ENCODE results near the gene CCDC106. TPM values are rescaled to one million over a fixed set of nuclear protein-coding genes. Genes with fewer than 3 reads are reported as not detected.

Gene CCDC106
- total RNA-seq, 1 donor from 2014 or later, result 20.8 TPM

DNA sequence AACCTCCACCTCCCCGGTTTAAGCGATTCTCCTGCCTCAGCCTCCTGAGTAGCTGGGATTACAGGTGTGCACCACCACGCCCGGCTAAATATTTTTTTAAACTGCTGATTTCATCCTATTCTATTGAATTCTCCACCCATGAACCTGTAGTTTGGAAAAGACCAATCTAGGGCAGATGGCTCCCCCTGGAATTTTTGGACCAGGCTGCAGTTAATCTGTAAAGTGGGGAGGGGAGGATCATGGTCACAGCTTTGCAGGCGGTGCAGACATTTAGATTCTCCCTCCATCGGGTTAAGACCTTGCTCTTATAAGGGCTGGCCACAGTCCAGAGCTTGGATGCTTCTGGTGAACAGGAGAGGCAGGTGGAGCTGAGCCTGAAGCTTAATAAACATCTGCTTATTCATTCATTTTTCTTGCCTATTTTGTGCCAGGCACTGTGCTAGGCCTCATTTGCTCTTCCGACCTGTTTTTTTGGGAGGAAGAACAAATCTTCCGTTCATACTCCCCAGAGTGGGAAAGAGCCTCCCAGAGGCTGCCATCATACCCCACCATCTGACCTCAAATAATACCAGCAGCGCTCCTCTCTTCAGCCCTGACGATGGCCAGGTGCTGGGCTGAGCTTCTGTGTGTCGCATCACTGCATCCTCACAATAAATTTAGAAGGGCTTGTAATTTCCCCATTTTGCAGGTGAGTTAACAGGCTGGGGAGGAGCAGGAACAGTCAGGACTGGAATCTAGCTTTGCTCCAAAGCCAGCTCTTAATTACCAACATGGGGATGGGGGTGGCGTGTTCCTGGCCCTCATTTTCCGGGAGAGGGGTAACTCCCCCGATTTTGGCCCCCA lies 902 bp upstream of the CCDC106 start:
- DNase-seq (ENCODE audit: low spot score in 2 of 2, unreplicated experiment in 2 of 2), result no peak
- H3K36me3 Mint-ChIP-seq, result peaks cover 6% of the 10 kb centered on the region
- TF ChIP-seq, protein P1, sequence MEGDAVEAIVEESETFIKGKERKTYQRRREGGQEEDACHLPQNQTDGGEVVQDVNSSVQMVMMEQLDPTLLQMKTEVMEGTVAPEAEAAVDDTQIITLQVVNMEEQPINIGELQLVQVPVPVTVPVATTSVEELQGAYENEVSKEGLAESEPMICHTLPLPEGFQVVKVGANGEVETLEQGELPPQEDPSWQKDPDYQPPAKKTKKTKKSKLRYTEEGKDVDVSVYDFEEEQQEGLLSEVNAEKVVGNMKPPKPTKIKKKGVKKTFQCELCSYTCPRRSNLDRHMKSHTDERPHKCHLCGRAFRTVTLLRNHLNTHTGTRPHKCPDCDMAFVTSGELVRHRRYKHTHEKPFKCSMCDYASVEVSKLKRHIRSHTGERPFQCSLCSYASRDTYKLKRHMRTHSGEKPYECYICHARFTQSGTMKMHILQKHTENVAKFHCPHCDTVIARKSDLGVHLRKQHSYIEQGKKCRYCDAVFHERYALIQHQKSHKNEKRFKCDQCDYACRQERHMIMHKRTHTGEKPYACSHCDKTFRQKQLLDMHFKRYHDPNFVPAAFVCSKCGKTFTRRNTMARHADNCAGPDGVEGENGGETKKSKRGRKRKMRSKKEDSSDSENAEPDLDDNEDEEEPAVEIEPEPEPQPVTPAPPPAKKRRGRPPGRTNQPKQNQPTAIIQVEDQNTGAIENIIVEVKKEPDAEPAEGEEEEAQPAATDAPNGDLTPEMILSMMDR (IDR thresholded peaks at IDR 0.05; ENCODE audit: unreplicated experiment), result no peak
- H3K9me3 Mint-ChIP-seq, result no peaks in the 10 kb centered on the region
- peak overlapping the region; percentile 88 for H3K4me3 Mint-ChIP-seq
- H3K27me3 Mint-ChIP-seq (ENCODE audit: low read depth), result no peaks in the 10 kb centered on the region
- peaks cover 46% of the 10 kb centered on the region for H3K4me1 Mint-ChIP-seq
- H3K27ac Mint-ChIP-seq, result peak overlapping the region; percentile 95

DNA sequence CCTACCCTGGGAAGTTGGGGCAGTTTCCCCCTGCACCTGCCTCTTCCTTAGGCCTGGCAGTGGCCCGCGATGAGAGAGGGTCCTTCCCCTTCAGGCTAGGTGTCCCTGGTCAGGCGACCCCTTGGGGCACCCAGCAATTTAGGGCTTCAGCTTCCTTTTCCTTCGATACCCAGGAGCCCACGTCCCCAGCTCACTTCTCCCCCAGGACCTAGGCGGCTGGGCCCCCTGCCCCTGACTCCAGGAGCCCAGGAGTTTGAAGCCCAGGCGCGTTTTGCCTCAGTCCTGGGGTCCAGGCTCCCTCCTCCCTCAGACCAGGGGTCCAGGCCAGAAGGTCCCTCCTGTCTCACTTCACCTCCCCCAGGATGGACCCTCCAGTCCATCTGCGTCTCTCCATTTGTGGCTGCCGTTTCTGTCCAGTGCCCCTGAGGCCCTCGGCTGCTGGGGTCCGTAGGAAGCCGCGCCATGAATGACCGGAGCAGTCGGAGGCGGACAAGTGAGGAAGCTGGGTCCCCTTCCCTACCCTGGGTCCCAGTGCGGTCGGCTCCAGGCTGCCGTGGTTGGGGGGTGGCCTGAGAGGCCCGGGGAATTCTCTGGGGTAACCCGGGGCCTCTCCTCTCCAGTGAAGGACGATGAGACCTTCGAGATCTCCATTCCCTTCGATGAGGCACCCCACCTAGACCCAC lies 714 bp downstream of the CCDC106 start:
- peaks cover 38% of the 10 kb centered on the region for H3K4me1 Mint-ChIP-seq
- H3K27me3 Mint-ChIP-seq (ENCODE audit: low read depth), result no peaks in the 10 kb centered on the region
- H3K4me3 Mint-ChIP-seq, result peak overlapping the region; percentile 78
- H3K36me3 Mint-ChIP-seq, result peaks cover 9% of the 10 kb centered on the region
- peak overlapping the region; percentile 61 for H3K27ac Mint-ChIP-seq
- no peaks in the 10 kb centered on the region for H3K9me3 Mint-ChIP-seq
- TF ChIP-seq, protein P1 (IDR thresholded peaks at IDR 0.05; ENCODE audit: unreplicated experiment), result no peak
- no peak for DNase-seq (ENCODE audit: low spot score in 2 of 2, unreplicated experiment in 2 of 2)

DNA sequence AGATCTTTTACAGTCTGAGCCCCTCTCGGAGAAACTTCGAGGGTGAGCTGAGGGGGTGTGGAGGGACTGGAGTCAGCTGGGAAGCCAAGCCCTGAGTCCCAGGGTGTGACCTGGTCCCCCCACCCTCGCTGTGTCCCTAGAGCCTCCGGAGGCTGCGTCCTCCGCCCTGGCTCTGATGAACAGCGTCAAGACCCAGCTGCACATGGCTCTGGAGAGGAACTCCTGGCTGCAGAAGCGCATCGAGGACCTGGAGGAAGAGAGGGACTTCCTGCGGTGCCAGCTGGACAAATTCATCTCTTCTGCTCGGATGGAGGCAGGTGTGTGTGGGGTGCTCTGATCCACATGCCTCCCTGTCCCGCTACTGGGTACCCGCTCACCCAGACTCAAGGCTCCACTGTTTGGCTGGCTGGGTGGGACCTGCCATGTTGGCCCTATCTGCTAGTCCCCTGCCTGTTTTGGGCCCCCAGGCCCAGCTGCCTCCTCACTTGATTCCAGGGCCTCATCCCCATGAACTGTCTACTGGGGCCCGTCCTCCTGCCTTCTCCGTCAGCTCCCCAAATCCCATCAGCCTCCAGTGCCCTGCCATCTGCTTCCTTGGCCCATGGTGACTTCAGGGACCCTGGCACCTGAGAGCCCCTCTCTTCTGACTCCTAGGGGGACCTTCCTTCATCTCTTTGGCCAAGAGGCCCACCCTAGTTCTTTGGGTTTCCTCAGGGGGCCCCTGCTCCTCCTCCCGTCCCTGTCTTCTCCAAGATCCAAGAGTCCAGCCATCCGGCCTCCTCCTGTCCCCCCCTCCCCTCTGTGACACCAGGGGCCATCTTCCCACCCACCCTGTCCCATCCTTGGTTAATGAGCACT lies 1.5 kb downstream of the CCDC106 start:
- peak overlapping the region; percentile 78 for H3K4me3 Mint-ChIP-seq
- peak overlapping the region; percentile 43 for H3K27ac Mint-ChIP-seq
- peaks cover 9% of the 10 kb centered on the region for H3K36me3 Mint-ChIP-seq
- no peaks in the 10 kb centered on the region for H3K27me3 Mint-ChIP-seq (ENCODE audit: low read depth)
- peaks cover 32% of the 10 kb centered on the region for H3K4me1 Mint-ChIP-seq
- TF ChIP-seq, protein P1 (IDR thresholded peaks at IDR 0.05; ENCODE audit: unreplicated experiment), result no peak
- H3K9me3 Mint-ChIP-seq, result no peaks in the 10 kb centered on the region
- no peak for DNase-seq (ENCODE audit: low spot score in 2 of 2, unreplicated experiment in 2 of 2)

DNA sequence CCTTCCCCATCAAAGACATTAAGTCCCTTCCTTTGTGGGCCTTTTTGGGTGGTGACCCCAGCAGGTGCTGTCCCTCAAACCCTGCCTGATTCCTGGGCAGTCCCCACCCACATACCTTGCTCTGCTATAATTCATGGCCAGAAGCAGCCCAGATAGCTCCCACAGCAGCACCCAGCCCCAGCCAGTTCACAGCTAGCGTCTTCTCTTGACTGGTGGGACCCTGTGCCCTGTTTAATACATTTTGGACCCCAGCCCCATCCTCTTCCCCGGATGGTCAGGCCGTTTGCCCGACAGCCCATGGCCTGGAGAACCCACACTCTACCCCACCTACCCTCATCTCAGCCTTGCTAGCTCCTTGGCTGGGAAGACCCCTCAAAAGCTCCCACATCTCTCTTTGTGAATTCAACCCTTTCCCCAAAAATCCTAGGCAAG lies 2.1 kb downstream of the CCDC106 start:
- TF ChIP-seq, protein P1 (IDR thresholded peaks at IDR 0.05; ENCODE audit: unreplicated experiment), result no peak
- H3K4me1 Mint-ChIP-seq, result peaks cover 30% of the 10 kb centered on the region
- H3K36me3 Mint-ChIP-seq, result peaks cover 9% of the 10 kb centered on the region
- peak overlapping the region; percentile 69 for H3K27ac Mint-ChIP-seq
- H3K9me3 Mint-ChIP-seq, result no peaks in the 10 kb centered on the region
- no peaks in the 10 kb centered on the region for H3K27me3 Mint-ChIP-seq (ENCODE audit: low read depth)
- DNase-seq (ENCODE audit: low spot score in 2 of 2, unreplicated experiment in 2 of 2), result no peak
- peak overlapping the region; percentile 58 for H3K4me3 Mint-ChIP-seq

DNA sequence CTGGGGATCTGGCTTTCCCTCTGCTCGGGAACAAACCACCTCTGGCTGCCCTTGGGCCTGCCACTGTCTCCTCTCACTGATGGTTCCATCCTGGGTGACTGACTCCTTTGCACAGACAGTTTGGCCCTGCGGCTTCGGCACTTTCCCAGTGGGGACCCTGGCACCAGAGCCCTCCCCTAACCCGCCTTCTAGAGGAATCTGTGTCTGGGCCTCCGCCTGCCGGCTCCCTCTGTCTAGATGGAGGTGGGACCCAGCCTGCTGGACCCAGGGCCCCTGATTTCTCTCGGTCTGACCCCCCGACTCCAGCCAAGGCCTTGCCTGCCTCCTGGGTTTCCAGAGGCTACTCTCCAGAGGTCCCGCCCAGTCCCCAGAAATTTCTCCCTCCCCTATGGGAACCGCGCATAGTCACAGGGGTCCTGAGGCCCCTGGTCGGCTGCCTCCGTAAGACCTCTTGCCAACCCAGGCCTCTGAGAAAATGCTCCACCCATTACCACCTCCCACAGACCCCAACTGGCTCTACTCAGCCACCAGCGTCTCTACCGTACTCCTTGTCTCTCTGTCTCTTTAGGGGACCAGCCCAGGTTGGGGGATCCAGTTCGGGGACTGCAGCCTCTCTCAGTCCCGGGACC lies 2.7 kb downstream of the CCDC106 start:
- Mint-ChIP-seq H3K27ac (peak overlapping the region; percentile 69), H3K4me3 (peak overlapping the region; percentile 58), H3K27me3 (ENCODE audit: low read depth) (no peaks in the 10 kb centered on the region), H3K36me3 (peaks cover 9% of the 10 kb centered on the region), H3K4me1 (peaks cover 27% of the 10 kb centered on the region), H3K9me3 (no peaks in the 10 kb centered on the region)
- DNase-seq (ENCODE audit: low spot score in 2 of 2, unreplicated experiment in 2 of 2), result no peak
- TF ChIP-seq, protein P1 (IDR thresholded peaks at IDR 0.05; ENCODE audit: unreplicated experiment), result no peak
